NCI-H2196 treated with DMSO at 0.1 percent for 48 hours (cell line): ENCODE data around the gene C11orf52.
"Not testable (repeated sequence)": the region's sequence is repeated elsewhere in the genome, so short reads cannot be mapped to it uniquely, and the experiment has no call there.

Experiments used
- DNase-seq: peaks from one replicate; lab custom pipeline; 2025; ENCODE audit not compliant: unreplicated experiment; lab: John Stamatoyannopoulos, UW

The C11orf52 gene

GRCh38 chr11:111912535-111912934 lies 6.2 kb upstream of the C11orf52 start, which contains the start of gene HSPB2:
Gene HSPB2, plus strand, starts transcription at chr11:111912734. Its CDS starts 96 bp downstream, at chr11:111912830.
- no peak for DNase-seq

DNA sequence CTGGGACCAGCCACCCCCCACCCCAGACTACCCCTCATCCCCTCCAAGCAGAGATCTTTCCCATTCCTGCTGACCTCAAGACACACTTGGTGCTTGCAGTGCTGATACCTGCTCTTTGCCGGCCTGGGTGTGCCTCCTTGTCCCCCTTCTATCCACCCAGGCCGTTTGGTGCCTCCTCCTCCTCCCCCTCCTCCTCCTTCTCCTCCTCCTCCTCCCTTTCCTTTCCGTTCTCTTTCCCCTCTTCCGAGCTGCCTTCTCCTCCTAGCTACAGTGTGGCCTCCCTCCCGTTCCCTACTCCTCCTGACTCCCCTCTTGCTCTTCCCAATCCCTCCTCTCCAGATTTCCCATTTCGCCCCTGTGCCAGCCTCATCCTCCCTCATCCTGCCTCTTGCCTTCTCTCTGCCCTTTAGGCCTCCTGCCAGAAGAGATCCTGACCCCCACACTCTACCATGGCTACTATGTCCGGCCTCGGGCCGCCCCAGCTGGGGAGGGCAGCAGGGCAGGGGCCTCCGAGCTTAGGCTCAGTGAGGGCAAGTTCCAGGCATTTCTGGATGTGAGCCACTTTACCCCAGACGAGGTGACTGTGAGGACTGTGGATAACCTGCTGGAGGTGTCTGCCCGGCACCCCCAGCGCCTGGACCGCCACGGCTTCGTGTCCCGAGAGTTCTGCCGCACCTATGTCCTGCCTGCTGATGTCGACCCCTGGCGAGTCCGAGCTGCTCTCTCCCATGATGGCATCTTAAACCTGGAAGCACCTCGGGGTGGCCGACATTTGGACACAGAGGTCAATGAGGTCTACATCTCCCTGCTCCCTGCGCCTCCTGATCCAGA lies 5.5 kb upstream of the C11orf52 start:
- DNase-seq: no peak

- DNase-seq: no peak
Measured at GRCh38 chr11:111913997-111914396, 4.7 kb upstream of the C11orf52 start.

DNA sequence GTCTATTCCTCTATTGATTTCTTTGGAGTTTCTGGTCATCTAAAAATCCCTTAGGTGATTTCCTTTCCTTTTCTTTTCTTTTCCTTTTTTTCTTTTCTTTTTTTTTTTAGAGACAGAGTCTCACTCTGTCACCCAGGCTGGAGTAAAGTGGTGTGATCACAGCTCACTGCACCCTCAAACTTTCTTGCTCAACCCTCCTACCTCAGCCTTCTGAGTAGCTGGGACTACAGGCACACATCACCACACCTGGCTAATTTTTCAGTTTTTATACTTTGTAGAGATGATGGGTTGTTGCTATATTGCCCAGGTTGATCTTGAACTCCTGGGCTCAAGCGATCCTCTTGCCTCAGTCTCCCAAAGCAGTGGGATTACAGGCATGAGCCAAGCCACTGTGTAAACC lies 1.9 kb upstream of the C11orf52 start:
- DNase-seq: no peak

GRCh38 chr11:111917312-111917711 lies 1.4 kb upstream of the C11orf52 start:
- no peak for DNase-seq

DNA sequence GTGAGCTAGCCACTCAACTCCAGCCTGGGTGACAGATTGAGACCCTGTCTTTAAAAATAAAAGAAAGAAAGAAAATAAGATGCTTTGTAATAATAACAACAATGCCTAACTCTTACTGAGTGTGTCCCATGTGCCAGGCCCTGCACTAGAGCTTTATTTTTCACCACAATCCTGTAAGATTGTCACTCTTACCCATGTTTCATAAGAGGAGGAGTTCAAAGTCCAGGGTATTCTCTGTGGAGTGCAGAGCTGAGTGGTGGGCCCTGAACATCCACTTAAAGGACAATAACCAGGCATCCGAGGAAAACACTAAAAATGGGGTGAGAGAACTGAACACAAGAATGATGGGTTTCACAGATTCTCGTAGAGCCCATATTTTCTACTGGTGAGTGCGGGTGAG lies 925 bp upstream of the C11orf52 start:
- no peak for DNase-seq

- DNase-seq: no peak
Measured at GRCh38 chr11:111920908-111921307, 2.2 kb downstream of the C11orf52 start.

GRCh38 chr11:111921541-111922230 lies 3.0 kb downstream of the C11orf52 start:
- DNase-seq: no peak

- DNase-seq: no peak
Measured at GRCh38 chr11:111922803-111923202, 4.1 kb downstream of the C11orf52 start.

DNA sequence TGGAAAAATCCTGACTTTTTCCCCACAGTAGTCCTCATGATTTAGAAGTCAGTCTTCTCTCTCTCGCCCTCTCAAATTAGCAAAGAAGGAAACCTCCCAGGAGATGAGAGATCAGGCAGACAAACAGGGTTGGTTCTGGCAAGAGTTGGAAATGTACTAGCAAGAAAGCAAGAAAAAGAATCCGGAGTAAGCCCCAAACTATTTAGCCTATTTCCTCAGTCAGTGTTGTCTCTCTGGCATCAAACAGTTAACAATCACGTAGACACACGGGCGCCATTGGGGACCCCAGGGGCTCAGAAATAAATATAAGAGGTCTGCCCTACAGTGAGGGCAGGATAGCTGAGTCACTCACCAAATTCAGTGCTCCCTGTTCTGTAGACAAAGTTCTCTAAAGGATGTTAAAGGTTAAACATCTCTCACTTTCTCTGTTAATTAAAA lies 4.7 kb downstream of the C11orf52 start:
- DNase-seq: no peak

DNA sequence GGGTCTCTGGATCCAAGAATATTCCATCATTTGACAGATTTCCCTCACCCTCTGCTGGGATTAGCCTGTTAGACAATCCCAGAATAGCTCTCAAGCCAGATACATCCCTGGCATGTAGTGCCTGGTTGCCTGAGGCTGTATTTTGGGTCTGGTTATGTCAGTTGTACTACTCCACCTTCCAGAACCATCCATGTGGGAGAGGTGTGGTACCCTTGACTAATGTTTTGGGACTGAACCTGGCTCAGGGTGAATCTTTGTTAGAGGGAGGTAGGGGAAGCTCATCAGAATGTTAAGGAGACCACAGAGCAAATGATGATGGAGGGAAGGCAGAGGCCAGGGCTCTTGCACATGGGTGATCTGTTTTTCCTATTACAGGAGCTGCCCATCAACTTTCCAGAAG lies 5.2 kb downstream of the C11orf52 start:
- no peak for DNase-seq

- DNase-seq: no peak
Measured at GRCh38 chr11:111925953-111926352, 7.2 kb downstream of the C11orf52 start.

- DNase-seq: peak; percentile 98
Measured at GRCh38 chr11:111926505-111927391, 8.0 kb downstream of the C11orf52 start.

DNA sequence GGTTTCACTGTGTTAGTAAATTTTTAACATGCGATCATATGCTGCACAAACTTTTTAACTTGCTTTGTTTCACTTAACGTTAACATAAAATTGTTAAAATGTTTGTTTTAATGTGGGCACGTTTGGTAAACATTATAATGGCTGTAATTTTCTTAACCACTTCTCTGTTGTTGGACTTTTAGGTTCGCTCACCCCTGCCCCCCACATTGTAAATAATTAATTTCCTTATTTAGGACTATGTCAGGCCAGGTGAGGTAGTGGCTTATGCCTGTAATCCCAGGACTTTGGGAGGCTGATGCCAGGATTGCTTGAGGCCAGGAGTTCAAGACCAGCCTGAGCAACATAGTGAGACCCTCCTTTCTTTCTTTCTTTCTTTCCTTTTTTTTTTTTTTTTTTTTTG lies 11.8 kb downstream of the C11orf52 start:
- no peak for DNase-seq

DNA sequence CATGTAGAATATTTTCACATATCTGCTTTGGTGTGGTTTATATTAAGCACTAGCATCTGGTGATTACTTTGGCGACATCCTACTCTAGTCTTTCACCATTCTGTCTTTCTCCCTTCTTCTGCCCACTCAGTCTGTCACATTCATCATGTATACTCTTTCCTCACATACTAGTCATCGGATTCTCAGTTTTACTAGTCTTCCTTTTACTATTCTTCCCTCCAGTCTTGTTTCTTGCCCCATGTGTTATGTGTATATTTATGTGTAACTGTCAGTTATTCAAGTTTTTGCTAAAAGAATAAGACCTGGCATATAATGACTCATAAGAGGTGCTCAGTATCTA lies 13.9 kb downstream of the C11orf52 start:
- no peak for DNase-seq

DNA sequence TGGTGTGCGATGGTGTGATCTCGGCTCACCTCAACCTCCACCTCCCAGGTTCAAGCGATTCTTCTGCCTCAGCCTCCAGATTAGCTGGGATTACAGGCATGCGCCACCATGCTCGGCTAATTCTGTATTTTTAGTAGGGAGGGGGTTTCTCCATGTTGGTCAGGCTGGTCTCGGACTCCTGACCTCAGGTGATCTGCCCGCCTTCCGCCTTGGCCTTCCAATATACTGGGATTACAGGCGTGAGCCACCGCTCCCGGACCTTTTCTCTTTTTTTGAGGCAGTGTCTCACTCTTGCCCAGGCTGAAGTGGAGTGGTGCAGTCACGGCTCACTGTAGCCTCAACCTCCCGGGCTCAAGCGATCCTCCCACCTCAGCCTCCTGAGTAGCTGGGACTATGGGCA lies 14.5 kb downstream of the C11orf52 start:
- DNase-seq: not testable (repeated sequence)

DNA sequence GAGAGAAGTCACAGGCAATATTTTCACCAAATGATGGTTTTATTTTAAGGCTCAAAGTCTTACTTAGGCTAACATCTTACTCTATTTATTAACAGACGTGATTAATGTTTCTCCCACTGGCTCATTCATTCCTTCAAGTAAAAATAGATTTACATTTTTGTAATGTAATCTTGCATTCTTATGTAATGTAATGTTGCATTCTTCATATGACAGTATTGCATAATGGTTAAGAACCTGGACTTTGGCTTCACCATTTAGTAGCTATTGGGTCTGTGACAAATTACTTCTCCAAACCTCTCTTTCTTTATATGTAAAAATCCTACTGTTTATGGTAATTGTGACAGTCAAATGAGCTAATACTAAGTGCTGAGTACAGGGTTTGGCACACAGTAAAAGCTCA lies 15.2 kb downstream of the C11orf52 start:
- no peak for DNase-seq

- DNase-seq: no peak
Measured at GRCh38 chr11:111934306-111934705, 15.6 kb downstream of the C11orf52 start.

- no peak for DNase-seq
Measured at GRCh38 chr11:111935317-111936039, 16.8 kb downstream of the C11orf52 start.

DNA sequence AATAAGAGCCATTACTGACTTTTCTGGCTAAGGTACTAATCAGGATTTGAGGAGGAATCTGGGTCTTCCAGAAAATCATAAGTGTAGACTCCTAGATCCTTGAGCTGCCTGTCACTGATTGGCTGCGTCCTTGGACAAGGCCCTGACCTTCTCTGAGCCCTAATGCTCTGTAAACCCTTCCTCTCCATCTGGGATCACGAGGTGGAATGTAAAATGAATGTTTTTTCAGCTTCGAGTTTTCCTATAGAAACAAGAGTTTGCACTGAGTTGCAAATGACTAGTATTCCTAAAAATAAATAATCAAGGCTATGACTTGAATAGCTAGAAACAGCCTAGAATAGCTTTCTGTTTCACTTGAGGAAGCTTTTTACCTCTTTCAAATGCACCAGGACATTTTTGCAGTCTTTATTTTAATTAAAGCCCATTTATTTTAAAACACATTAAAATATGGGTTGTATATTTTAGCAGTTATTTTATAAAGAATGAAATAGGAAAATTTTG lies 17.4 kb downstream of the C11orf52 start:
- no peak for DNase-seq

- DNase-seq: no peak
Measured at GRCh38 chr11:111937461-111937769, 18.7 kb downstream of the C11orf52 start.
